Cerebellar cortex (tissue), 1 donor: ENCODE measurements around the gene CFC1.
"Not testable (repeated sequence)": the region's sequence is repeated elsewhere in the genome, so short reads cannot be mapped to it uniquely, and the experiment has no call there.

Experiments
- DNase-seq: peaks from one replicate; pipeline ENCODE4 v3.0.0-alpha.2; 2015; ENCODE audit warnings: low spot score

Gene CFC1

GRCh38 chr2:130583582-130583981 is 15.8 kb downstream of the CFC1 start:
- DNase-seq = not testable (repeated sequence)

- not testable (repeated sequence) for DNase-seq
Measured at GRCh38 chr2:130582970-130583369, 16.4 kb downstream of the CFC1 start.

DNA sequence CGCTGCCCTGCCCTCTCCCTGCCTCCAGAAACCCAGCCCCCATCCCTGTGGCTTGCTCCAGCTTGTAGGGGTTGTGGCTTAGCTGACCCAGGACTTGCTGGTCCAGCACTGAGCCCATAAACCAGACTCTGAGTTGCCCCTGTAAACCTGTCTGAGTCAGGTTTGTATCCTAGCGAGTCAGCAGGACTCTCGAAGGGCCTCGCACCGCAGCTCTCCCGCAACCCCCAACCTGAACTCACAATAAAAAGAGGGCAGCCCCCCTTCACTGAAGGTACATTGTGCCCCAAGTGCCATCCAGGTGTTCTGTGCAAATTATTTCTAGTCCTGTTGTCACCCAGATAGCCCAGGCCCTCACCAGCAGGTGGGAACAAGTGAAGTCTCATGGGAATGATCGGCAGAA is 17.9 kb downstream of the CFC1 start:
- not testable (repeated sequence) for DNase-seq

DNA sequence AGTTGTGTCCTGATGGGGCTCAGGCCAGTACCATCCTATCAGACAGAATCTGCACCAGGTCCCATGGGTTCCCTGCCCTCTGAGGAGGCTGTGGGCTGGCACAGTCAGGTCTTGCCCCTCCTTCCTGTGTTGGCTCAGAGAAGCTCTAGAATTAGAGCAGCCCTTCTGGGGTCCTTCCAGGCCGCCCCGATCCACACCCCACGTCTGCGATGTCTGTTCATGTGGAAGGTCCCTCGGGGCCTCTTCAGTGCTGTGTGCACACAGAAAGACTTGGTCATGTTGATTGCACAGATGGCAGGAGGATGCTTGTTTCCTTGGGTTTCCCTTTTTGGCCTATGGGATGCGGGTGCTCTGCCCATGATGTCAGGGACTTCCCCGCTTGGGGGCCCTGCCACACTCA is 20.3 kb downstream of the CFC1 start:
- DNase-seq = not testable (repeated sequence)

- DNase-seq = not testable (repeated sequence)
Measured at GRCh38 chr2:130577559-130577958, 21.8 kb downstream of the CFC1 start.

DNA sequence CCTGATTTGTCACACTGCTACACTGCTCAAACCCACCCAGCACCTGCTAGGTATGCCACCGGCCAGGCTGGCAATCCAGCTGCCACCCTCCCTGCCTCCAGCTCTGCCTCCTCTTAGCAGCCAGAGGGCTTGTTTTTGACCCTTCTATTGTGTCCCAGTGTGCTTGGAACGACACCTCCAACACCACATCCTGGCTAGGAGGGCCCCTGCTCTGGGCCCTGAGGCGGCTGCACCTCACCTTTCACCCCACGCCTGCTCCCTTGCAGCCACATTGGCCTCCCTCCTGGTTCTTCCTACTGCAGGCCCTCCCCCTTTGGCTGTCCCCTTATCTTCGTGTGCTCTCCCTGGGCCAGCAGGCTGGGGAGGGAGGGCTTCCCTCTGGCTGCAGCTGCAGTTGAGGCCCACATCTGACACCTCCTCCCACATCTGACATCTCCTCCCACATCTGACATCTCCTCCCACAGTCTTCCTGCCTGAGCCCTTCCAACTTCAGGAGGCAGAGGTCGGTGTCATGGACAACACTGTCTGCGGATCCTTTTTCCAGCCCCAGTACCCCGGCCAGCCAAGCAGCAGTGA is 23.1 kb downstream of the CFC1 start:
- DNase-seq = not testable (repeated sequence)

GRCh38 chr2:130574230-130574629 is 25.1 kb downstream of the CFC1 start:
- DNase-seq = not testable (repeated sequence)

DNA sequence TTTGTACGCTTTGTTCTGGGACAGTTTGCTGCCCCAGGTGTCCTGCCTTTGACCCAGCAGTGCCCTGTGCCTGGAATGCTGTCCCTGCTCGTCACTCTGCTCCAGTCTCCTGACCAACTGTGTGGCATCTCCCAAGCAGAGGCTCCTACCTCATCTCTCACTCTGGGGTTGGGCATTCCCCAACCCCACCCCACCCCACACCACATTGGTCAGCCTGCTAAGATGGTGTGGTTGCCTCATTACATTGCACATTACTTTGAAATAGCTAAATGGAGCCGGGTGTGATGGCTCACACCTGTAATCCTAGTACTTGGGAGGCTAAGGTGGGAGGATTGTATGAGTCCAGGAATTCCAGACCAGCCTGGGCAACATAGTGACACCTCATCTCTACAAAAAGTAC is 27.4 kb downstream of the CFC1 start:
- not testable (repeated sequence) for DNase-seq

- DNase-seq = not testable (repeated sequence)
Measured at GRCh38 chr2:130566165-130566564, 33.2 kb downstream of the CFC1 start.

DNA sequence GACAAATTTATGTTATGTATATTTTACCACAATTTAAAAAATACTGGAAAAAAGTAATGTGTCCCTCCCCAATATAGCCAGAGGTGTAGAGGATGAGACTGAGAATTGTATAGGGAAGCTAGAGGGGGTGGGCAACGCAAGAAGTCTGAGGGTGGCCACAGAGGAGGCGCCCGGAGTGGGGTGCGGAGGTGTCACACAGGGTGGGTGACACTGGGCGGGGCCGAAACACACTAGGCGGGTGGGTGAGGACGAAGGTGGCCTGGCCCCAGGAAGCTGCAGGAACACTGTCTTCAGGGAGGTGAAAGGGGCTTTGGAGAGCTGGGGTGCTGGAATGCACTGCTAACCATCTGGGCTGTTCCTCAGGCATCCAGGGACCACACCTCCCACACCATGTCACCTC is 42.9 kb downstream of the CFC1 start:
- not testable (repeated sequence) for DNase-seq

DNA sequence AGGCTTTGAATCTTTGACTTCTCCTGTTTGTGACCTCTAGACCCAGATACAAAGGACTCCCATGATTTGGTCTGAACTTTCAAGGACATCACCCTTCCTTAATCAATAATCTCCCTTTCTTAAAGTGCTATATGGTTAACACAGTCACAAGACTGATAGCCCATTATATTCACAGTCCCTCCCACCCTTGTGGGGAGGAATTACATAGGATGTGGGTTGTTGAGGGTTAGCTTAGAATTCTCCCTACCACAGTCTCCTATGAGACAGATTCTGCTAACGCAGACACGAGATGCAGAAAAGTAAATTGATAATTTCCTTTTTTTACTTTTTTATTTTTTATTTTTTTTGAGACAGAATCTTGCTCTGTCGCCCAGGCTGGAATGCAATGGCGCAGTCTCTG is 45.2 kb downstream of the CFC1 start:
- DNase-seq = not testable (repeated sequence)

DNA sequence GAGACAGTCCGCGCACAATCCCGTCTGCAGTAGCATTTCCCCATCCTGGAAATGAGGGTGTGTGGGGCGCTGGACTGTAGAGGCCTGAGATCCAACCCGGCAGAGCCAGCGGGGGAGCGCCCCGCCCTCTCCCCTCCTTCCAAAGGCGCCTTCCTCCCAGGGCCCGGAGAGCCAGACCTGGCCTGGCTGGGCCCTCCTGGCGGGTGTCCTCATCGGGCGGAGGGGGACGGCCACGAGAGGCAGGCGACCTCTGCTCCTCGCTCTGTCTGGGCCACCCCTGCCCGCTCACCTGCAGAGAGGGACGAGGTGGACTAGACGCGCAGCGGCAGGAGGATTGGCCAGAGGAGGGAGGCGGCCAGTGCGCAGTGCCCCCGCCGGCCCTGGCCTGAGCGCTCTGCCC is 49.9 kb downstream of the CFC1 start:
- not testable (repeated sequence) for DNase-seq

- DNase-seq = not testable (repeated sequence)
Measured at GRCh38 chr2:130548418-130548817, 51.0 kb downstream of the CFC1 start.

DNA sequence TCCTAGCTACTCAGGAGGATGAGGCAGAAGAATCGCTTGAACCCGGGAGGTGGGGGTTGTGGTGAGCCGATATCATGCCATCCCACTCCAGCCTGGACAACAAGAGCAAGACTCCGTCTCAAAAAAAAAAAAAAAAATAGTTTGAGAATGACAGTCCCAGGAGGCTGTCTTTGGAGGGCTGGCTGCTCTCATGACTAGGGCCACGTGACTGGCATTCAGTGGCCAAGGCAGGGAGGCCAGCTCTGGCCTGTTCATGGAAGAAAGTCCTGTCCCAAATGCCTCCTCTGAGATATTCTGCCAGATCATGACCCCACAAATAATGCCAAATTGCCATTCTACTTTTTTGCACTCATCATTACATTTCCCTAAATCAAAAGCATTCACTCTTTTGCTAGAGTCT is 54.4 kb downstream of the CFC1 start:
- DNase-seq = not testable (repeated sequence)

DNA sequence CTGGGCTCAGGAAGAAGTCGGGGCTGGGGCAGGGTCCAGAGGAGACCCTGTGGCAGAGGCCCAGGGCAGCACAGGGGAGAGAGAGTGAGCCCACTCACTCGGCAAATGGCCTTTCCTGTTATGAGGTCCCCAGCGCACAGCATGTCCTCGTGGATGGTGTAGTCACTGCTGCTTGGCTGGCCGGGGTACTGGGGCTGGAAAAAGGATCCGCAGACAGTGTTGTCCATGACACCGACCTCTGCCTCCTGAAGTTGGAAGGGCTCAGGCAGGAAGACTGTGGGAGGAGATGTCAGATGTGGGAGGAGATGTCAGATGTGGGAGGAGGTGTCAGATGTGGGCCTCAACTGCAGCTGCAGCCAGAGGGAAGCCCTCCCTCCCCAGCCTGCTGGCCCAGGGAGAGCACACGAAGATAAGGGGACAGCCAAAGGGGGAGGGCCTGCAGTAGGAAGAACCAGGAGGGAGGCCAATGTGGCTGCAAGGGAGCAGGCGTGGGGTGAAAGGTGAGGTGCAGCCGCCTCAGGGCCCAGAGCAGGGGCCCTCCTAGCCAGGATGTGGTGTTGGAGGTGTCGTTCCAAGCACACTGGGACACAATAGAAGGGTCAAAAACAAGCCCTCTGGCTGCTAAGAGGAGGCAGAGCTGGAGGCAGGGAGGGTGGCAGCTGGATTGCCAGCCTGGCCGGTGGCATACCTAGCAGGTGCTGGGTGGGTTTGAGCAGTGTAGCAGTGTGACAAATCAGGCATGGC is 55.4 kb downstream of the CFC1 start:
- not testable (repeated sequence) for DNase-seq

GRCh38 chr2:130542789-130543188 is 56.6 kb downstream of the CFC1 start:
- not testable (repeated sequence) for DNase-seq
